ENCODE measurements around the gene RGS10. TPM values are rescaled to one million over a fixed set of nuclear protein-coding genes. Genes with fewer than 3 reads are reported as not detected.

Gene RGS10
- polyA plus RNA-seq, 1 donor = 26.9 TPM

DNA sequence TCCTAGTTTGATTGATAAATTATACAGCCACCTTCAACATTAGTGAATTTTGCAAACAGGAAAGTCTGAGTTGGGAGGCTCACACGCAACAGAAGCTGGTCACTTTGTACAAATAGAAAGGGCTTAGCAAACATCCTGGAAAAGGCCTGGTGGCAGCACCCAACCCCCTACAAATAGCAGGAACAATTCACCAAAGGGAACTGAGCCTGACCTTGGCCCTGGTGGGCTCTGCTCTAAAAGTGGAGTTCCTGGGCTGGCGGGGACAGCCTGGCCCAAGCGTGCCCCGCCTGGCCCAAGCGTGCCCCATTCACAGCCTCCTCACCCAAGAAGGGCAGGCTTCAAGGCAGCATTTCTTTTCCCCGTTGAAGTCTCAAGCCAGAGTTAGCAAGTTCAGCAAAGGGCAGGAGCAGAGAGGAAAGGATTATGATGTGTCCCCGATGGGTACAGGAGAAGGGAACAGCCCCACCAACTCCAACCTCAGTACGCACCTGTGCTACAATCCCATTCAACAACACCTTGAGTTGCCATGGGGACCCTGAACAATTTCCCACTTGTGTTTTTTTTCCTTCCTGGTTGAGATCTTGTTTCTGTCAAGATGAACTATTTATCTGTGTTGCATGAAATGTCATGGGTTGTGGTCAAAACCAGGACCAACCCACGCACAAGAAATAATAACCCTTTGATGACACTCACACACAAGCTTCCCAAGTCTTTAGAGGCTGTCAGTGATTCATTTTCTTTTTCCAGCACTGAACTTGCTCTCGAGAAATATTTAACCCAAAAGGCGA is 43.4 kb downstream of the RGS10 start:
- no peak for DNase-seq

DNA sequence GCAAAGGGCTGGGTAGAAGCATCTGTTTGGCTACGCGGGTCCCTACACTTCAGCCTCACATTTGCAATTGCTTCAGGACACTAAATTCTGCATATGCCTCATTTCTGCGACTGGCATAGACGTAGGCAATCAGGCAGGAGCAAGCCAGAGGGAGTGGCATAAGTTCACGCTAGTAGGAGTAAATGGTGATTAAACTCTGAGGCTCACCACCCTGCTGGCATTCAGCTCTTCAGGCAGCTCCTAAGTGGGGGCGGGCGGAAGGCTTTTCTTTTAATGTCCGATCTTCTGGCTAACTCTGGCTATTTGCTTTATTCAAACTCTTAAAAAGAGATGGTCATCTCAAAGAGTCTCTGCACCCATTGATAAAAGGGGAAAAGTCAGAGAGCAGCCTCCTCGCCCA is 45.3 kb downstream of the RGS10 start:
- DNase-seq = no peak

DNA sequence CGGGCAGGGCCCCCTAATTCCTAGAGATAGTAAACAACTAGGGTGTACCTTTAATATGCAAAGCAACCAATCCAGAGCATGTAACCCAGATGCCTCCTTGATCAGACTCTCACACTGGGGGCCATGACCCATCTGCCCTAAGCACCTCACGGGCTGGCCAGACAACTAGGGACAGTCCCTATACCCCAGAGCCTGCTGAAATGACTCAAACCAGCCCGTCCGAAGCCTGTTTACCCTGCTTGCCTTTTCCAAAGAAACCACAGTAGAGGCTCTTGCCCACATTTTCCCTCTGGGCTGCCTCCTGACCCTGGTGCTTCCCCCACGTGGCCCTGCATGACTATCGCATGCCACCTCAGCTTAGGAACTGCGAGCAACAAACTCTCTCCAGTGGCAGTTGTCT is 46.2 kb downstream of the RGS10 start:
- DNase-seq = no peak

DNA sequence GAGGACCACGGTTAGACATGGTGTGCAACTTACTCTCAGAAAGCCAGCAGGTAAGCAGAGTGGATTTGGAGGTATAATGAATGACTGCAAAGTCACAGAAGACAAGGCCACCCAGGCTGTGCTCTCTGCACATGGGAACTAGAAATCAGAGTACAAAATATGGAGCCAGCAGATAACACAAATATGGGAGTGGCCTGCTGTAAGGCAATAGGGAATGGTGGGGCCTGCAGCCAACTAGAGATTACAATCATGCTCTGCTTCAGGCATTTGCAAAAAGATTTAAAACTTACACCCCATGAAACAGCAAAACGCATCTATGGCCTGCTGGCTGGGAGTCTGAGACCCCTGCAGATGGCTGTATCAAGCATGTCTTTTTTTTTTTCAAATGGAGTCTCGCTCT is 47.0 kb downstream of the RGS10 start:
- DNase-seq = no peak

DNA sequence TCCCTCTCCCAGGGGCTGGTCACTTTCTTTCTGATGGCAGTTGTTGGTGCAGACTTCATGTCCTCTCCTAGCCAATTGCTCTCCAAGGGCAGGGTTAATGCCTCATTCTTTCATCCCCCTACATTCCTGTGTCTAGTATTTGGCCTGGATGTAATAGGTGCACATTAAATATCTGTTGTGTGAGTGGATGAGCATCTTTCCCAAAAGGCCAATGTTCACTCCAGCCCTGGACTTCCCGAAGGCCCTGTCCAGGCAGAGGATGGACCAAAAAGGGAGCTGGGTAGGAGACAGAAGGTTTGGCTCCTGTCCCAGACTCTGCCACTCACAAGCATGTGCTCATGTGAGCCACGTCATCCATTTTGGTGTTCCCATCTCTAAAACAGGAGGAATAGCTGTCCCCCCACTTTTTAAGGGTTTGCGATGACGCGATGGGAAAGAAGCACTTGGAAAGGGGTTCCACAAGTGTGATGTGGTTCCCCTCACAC is 47.5 kb downstream of the RGS10 start:
- no peak for DNase-seq

DNA sequence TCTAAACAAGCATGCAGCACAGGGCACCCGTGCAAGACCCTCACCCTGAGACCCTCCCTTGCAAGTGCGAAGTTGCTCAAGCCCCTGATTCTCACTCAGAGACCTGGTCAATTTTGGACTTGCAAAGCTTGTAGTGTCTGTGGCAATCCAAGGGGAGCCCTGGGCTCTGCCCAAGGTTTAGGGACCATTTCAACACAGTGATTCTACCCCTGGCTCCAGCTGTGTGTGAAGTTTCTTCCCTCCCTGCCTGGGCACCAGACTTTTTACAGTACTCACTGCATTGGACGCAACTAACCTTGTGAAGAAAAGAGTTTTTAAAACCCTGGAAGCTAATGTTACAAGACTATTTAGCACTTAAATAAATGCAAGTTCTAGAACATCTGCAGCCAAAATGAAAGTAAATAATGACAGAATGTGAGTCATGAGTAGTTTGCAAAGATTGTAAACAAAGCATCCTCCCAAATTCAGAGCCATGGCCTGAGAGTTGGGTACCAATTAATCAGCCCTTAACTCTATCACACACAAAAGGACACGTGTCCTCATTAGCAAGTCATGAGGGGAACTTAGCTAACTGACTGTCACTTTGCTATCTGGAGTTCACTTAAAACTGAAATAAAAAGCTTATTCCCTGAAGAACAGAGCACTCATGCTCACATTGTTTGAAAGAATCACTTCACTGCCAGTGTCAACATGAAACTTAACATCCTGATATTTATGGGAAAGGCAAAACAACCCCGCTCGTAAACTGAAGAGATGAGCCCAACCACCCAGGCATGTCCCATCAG is 48.1 kb downstream of the RGS10 start:
- DNase-seq = no peak

DNA sequence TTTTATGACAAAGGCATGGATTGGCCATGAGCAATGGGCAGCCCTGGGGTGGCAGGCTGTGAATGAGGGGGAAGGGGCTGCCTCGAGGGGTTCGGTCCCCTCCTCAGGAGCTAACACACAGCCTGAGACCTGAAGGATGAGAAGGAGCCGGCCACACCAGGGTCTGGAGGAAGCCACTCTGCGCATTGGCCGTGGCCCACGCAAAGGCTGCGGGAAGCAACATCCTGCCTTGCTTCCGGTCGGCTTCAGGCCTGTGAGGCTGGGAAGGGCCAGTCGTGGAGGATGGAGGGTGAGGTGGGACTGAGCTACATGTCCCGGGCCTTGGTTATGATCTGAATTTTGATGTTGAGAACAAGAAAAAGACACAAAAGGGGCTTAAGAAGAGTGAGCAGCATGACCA is 49.4 kb downstream of the RGS10 start:
- no peak for DNase-seq

DNA sequence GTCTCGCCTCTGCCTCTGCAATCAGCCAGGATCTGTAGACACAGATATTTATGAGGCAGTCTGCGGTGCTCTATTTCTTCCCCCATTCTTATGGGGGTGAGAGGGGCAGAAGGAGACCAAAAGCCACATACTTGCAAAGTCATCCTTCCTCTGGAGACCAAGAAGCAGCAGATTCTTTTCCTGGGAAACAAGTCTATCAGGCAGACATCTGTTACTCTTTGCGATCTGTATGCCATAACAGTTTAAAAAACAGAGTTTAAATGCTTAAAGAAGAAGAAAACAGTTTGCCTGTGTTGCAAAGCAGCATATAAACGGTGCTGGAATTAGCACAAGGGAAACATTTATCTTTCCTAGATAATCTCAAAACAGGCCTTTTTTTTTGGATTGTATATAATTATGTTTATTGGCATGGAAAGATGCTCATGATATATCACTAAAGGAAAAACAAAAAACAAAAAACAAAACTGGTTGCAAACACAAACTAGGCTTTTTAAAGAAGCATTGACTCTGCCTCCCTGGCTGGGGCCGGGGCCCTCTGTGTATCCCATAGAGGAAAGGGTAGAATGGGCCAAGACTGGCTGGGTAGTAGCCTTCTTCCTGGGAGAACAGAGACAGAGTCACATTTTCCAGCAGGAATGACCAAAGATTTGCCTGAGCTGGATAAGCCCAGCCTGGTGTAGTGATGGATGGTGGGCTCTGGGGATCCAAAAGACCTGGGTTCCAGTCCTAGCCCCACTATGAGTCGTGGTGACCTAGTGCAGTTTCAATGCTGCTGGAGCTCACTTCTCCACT is 50.4 kb downstream of the RGS10 start:
- no peak for DNase-seq

DNA sequence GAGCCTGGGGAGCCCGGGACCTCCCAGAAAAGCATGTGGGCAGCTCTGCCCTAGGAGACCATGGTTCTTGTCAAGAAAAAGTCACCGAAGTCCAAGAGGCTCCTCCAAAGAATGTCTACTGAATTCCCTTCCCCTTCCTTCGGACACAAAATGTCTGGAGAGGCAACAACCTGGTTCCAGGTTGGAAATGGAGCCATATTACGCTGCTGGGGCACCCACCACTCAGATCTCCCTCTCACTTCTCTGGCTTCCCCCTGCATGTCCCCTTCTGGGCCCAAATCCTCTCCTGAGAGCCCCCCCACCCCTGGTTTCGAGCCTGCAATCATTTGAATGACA is 52.6 kb downstream of the RGS10 start:
- no peak for DNase-seq

DNA sequence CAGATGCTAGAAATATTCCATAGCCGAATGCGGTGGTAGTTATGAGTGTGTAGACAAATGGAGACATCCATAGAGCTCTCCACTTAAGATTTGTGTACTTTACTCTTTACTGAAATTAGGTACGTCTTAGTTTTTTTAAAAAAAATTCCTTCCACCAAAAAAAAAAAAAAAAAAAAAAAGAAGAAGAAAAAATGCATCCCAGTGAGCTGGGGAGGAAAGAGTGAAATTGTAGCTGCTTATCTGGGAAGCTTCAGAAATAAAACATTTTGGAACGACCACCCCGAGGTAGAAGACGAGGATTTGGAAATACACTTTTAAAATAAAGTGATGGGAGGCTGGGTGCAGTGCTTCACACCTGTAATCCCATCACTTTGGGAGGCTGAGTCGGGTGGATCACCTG is 53.8 kb downstream of the RGS10 start:
- DNase-seq = no peak

DNA sequence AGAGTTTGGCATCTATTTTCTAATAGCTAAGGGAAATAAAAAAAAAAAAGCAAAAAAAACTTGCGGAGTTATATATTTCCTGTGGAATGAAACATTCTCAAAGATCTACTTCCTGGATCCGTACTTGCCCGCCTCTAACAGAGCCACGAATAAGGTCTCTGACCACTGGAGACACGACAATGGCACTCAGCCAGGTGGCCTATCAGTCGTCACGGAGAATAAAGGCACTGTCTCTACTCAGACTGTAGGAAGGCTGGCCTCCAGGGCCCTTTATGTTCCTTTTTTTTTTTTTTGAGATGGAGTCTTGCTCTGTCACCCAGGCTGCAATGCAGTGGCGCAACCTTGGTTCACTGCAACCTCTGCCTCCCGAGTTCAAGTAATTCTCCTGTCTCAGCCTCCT is 58.7 kb downstream of the RGS10 start:
- DNase-seq = no peak

DNA sequence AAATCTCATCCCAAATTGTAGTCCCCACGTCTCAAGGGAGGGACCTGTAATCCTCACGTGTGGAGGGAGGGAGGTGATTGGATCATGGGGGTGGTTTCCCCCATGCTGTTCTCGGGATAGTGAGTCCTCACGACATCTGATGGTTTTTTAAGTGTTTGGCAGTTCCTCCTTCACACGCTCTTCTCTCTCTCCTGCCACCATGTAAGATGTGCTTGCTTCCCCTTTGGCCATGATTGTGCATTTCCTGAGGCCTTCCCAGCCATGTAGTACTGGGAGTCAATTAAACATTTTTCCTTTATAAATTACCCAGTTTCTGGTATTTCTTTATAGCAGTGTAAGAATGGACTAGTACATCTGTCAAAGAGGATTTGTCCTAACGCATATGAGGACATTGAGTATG is 59.5 kb downstream of the RGS10 start:
- DNase-seq = no peak

DNA sequence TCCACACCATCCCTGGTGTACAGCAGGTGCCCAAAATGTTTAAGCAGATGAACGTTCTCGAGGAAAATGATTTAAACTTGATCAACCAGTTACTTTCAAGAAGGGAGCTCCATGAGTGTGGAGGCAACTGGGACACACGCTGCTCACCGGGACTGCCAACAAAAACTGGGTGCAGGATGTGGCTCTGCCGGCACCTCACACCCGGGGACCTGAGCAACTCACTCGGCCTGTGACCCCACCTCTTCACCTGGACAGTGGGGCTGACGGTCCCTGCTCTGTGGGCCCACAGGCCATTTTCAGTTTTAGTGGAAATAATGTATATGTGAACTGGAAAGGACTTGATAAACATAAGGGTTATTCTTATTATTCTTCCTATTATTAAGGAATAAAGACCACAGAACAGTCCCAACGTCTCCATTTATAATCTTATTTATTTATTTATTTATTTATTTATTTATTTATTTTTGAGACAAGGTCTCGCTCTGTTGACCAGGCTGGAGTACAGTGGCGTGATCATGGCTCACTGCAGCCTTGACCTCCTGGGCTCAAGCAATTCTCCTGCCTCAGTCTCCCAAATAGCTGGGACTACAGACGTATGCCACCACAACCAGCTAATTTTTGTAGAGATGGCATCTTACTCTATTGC is 60.6 kb downstream of the RGS10 start:
- DNase-seq = no peak

DNA sequence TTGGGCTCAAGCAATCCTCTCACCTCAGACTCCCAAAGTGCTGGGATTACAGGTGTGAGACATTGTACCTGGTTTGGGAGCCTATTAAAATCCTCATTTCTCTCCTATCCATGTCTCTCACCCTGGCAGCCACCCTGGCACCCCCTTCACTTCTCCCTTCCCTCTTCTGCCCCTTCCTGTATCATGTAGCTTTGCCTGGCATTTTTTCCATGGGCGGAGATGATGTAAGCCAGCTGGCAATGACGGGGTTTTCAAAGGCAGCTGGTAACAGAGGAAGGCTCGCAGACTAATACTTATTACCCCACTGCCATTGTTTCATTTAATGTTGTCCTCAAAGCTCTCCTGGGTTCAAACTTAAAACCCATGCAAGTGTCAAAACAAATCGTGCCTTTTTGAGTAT is 61.9 kb downstream of the RGS10 start:
- DNase-seq = no peak

DNA sequence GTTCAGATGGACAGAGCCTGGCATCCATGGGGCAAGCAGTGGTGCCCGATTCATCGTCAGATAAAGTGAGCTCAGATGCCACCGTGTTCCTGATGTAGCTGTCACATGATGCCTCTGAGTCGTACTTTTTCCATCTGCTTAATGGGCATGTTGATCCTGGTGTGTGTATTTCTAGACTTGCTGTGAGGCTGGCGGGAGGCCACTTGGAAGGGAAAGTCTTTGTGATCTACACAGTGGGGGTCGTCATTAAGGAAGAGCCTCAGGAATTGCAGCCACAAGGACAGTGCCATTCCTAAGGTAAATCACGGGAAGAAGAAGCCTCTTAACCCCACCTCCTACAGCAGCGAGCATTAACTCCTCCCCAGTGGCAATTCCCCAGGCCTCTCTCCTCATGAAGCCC is 63.0 kb downstream of the RGS10 start:
- DNase-seq = no peak

DNA sequence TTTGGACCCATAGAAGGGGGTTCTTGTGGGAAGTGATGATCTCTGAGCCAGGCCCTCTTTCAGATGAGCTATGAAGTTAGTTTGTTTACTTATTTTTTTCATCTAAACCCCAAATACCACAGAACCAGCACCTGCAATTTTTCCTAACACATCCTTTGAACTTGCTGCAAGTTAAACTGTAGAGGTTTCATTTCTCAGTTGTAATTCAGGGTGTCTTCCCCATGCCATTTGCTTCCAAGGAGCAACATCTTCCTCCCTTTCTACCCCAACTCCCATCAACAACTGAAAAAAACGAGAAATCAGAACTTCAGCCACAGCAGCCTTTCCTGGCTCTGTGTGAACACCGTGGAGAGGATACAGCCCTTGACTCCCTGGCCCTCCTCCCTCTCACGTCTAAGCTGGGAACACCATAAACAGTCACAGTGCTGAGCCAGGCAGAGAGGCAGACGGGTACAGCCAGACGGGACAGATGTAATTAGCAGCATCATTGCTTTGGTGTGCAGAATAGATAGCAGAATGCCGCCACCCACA is 63.6 kb downstream of the RGS10 start:
- DNase-seq = no peak

DNA sequence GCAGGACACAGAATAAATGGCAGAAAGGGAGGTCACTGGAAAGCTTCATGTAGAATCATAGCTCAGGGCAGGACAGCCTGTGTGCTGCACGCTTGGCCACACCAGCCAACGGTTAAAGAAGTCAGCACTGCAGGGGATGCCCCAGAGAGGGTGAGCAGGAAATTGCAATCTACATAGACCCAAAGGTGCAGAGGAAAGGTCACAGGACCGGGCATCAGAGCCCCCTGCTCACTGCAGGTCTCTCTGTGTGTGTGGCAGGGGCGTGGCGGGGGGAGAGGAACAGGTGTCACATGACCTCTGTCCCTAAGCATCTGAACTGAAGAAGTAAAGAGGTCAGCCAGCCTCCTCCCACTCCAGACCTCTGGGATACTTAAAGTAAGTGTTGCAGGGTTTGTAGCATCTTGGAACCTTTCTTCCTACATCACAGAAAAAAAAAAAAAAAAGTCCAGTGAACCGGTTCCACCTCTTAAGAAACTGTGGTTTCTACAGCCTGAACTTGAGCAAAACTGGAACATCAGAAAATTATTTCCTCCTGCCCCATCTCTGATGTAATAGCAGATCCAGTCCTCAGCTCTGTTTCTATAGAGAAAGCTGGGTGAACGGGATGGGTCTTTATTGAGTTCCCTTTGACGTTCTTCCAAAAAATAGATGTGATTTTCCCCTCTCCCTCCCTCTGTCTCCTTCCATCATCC is 64.3 kb downstream of the RGS10 start:
- no peak for DNase-seq

DNA sequence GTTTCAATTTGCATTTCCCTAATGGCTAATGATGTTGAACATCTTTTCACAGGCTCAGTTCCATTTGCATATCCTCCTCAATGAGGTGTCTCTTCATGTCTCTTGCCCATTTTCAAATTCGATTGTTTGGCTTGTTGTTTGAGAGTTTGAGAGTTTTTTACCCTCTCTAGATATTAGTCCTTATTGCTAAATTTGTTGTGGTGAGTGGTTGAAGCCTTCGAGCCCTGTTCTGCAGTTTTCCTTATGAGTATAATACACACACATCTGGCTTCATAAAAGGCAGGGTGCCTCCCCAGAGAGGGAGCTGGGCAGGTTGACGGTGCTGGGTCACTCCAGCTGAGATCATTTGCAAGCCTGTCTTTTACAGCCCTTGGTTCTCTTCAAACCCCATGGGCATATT is 65.1 kb downstream of the RGS10 start:
- no peak for DNase-seq

DNA sequence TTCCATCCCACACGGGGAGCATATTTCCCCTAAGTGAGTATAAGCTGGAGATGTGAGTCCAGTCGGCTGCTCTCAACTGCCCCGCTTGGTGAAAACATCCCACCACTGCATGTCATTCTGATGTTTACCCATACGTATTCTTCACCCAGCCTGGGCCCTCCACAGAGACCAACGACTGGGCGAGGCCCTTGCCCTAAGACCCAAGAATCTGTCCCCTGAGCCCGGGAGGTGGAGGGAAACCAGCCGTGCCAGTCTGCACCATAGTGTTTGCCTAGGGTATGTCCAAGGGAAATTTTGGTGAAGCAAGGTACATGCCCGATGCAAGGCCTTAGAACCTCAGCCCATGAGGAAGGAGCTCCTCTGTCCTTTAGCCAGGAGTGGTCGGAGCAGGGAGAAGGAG is 67.9 kb downstream of the RGS10 start:
- no peak for DNase-seq

DNA sequence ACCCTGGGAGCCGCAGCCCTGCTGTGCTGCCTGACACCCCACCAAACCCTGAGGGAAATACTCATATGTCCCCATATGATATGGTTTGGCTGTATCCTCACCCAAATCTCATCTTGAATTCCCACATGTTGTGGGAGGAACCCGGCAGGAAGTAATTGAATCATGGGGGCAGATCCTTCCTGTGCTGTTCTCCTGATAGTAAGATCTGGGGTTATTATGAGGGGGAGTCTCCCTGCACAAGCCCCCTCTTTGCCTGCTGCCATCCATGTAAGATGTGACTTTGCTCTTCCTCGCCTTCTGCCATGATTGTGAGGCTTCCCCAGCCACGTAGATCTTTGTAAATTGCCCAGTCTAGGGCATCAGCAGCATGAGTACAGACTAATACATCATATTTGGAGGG is 68.7 kb downstream of the RGS10 start:
- no peak for DNase-seq

DNA sequence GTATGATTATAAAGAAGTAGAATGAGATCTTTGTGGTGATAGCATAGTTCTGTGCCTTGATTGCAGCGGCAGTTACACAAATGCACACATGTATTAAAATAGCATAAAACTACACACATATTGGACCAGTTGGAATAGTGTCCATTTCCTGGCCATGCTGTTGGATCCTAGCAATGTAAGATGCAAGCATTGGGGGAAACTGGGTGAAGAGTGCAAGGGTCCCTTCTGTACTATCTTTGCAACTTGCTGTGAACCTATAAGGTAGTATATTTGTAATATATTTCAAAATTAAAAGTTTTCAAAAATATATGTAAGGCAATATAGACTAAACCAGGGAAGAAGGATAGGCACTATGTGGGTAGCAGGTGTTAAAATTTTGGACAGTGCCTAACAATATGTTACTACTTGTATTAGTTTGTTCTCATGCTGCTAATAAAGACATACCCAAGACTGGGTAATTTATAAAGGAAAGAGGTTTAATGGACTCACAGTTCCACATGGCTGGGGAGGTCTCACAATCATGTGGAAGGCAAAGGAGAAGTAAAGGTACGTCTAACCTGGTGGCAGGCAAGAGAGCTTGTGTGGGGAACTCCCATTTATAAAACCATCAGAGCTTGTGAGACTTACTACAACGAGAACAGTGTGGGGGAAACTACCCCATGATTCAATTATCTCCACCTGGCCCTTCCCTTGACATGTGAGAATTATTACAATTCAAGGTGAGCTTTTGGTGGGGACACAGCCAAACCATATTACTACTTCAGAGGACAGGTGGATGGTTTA is 71.4 kb downstream of the RGS10 start:
- DNase-seq = no peak
